KMS-11 (cell line): ENCODE measurements around the gene KRT3.
"Not testable (repeated sequence)": the region's sequence is repeated elsewhere in the genome, so short reads cannot be mapped to it uniquely, and the experiment has no call there.

ENCODE experiments used
- H2AFZ ChIP-seq: fragments of 200-600 bp; sonication (generic); 2 replicates; pipeline ENCODE4 v1.6.1; 2016; ENCODE audit warnings: antibody characterized with exemption, mixed run types, low read depth
- H3K27ac ChIP-seq: fragments of 200-600 bp; sonication (generic); 2 replicates; pipeline ENCODE4 v1.6.1; 2016; ENCODE audit warnings: mild to moderate bottlenecking, mixed run types
- H3K27me3 ChIP-seq: fragments of 200-600 bp; sonication (generic); 2 replicates; pipeline ENCODE4 v1.6.1; 2017; ENCODE audit warnings: mild to moderate bottlenecking, low read depth, mixed run types, moderate library complexity; ENCODE audit not compliant: insufficient read depth
- H3K36me3 ChIP-seq: fragments of 200-600 bp; sonication (generic); 2 replicates; pipeline ENCODE4 v1.6.1; 2017; ENCODE audit warnings: mild to moderate bottlenecking, mixed run types; ENCODE audit not compliant: insufficient read depth
- H3K4me1 ChIP-seq: fragments of 200-600 bp; sonication (generic); 2 replicates; pipeline ENCODE4 v1.6.1; 2016; ENCODE audit warnings: mild to moderate bottlenecking, low read depth, mixed run types; ENCODE audit not compliant: poor library complexity, severe bottlenecking
- H3K4me2 ChIP-seq: fragments of 200-600 bp; sonication (generic); 2 replicates; pipeline ENCODE4 v1.7.0; 2016; ENCODE audit warnings: mild to moderate bottlenecking, mixed run types
- H3K4me3 ChIP-seq: fragments of 200-600 bp; sonication (generic); IDR thresholded peaks from 2 replicates; pipeline ENCODE4 v1.6.1; 2017; ENCODE audit warnings: low read depth, low read length, mixed read lengths; ENCODE audit not compliant: insufficient read depth
- H3K79me2 ChIP-seq: fragments of 200-600 bp; sonication (generic); 2 replicates; pipeline ENCODE4 v1.6.1; 2016; ENCODE audit warnings: low read depth, mixed run types; ENCODE audit not compliant: insufficient read depth
- H3K9ac ChIP-seq: fragments of 200-600 bp; sonication (generic); 2 replicates; pipeline ENCODE4 v1.6.1; 2016; ENCODE audit warnings: mild to moderate bottlenecking, mixed run types
- H4K20me1 ChIP-seq: fragments of 200-600 bp; sonication (generic); 2 replicates; pipeline ENCODE4 v1.6.1; 2016; ENCODE audit warnings: mild to moderate bottlenecking, mixed run types; ENCODE audit not compliant: insufficient read depth
- TF ChIP-seq, protein P1 (sequence below): fragments of 200-600 bp; sonication (generic); conservative IDR thresholded peaks from 2 replicates; pipeline ENCODE4 v1.6.1; 2017; ENCODE audit warnings: low read depth, mild to moderate bottlenecking, antibody characterized with exemption, low read length, moderate library complexity, mixed read lengths

Gene KRT3

DNA sequence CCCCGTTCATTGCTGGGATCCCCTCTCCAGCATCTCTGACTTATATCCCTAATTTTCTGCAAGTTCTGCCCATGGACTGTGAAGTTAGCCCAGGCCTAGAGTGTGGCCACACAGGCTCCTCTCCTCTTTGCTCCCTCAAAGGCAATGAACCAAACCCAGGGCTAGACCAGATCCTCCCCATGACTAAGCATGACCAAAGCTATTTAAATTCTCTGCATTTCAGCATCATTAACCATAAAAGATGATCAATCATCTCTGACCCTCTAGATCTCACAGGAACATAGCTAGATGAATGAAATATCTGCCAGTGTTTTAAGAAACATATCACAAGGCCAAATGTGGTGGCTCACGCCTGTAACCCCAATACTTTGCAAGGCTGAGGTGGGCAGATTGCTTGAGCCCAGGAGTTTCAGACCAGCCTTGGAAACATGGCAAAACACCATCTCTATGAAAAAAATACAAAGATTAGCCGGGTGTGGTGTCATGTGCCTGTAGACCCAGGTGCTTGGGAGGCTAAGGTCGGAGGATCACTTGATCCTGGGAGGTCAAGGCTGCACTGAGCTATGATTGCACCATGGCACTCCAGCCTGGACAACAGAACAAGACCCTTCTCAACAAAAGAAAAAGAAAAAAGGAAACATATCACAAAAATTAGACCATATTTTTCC, 2.2 kb upstream of the KRT3 start:
- peaks cover 15% of the 10 kb centered on the region for H3K4me1 ChIP-seq
- no peak overlapping the region for H3K27ac ChIP-seq
- H3K79me2 ChIP-seq = no peaks in the 10 kb centered on the region
- H4K20me1 ChIP-seq = no peaks in the 10 kb centered on the region
- H2AFZ ChIP-seq = no peak overlapping the region
- H3K4me2 ChIP-seq = no peak overlapping the region
- H3K27me3 ChIP-seq = peaks cover 14% of the 10 kb centered on the region; the same call in 1 of the 2 replicates
- TF ChIP-seq, protein P1, sequence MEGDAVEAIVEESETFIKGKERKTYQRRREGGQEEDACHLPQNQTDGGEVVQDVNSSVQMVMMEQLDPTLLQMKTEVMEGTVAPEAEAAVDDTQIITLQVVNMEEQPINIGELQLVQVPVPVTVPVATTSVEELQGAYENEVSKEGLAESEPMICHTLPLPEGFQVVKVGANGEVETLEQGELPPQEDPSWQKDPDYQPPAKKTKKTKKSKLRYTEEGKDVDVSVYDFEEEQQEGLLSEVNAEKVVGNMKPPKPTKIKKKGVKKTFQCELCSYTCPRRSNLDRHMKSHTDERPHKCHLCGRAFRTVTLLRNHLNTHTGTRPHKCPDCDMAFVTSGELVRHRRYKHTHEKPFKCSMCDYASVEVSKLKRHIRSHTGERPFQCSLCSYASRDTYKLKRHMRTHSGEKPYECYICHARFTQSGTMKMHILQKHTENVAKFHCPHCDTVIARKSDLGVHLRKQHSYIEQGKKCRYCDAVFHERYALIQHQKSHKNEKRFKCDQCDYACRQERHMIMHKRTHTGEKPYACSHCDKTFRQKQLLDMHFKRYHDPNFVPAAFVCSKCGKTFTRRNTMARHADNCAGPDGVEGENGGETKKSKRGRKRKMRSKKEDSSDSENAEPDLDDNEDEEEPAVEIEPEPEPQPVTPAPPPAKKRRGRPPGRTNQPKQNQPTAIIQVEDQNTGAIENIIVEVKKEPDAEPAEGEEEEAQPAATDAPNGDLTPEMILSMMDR = no peak
- H3K9ac ChIP-seq = no peak overlapping the region
- no peak overlapping the region for H3K4me3 ChIP-seq
- H3K36me3 ChIP-seq = no peaks in the 10 kb centered on the region

DNA sequence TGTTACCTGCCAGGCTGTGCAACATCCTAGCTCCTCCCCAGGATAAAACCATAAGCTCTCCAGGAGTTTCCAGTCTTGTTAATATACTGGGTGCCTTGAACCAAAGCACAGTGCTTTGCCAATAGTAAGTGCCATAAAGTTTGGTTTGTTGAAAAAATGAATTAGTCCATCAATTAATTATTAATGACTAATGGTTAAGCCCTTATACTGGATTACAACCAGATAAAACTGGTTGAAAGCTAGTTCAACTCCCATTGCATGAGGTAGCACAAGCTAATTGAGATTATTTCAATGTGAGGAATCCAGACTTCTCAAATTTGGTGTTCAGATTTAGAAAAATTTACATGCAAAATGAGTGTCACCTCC, 1.6 kb upstream of the KRT3 start:
- H3K4me1 ChIP-seq = peaks cover 20% of the 10 kb centered on the region
- no peaks in the 10 kb centered on the region for H3K36me3 ChIP-seq
- H3K79me2 ChIP-seq = no peaks in the 10 kb centered on the region
- no peak overlapping the region for H2AFZ ChIP-seq
- H3K4me2 ChIP-seq = no peak overlapping the region
- no peak overlapping the region for H3K27ac ChIP-seq
- peaks cover 8% of the 10 kb centered on the region; the same call in 1 of the 2 replicates for H3K27me3 ChIP-seq
- no peak overlapping the region for H3K9ac ChIP-seq
- H3K4me3 ChIP-seq = no peak overlapping the region
- no peaks in the 10 kb centered on the region for H4K20me1 ChIP-seq
- TF ChIP-seq, protein P1 = no peak

DNA sequence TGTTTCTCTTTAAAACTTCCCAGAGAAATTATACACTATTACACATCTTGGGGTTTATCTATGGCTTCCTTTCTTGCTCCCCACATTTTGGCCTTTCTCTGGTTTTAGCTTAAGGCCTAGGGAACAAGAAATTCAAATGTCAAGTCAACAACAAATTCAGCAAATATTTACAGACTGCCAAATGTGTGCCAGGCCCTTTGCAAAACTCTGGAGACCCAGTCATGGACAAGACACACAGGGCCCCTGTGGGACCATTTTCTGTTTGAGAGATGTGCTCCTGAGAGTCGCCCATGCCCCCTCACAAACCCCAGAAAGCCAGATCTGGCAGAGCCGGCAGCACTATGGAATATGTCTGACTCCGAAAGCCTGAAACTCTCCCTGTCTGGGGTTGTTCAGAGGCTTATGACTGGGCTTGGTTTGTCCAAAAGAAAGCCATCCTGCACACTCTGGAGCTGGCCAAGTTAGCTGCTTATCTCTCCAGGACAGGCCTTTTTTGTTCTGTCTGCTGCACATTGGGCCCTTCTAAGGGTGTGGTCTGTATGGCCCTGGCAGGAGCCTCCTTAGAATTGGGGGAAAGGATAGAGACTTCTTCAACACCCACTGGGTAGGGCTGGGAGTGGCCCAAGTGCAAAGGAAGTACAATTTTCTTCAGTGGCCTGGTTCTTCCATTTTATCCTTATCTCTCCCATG, 1.1 kb upstream of the KRT3 start:
- Histone ChIP-seq H3K79me2 (no peaks in the 10 kb centered on the region), H3K4me3 (no peak overlapping the region), H4K20me1 (no peaks in the 10 kb centered on the region), H3K36me3 (no peaks in the 10 kb centered on the region), H3K9ac (no peak overlapping the region), H3K27me3 (peaks cover 6% of the 10 kb centered on the region; the same call in 1 of the 2 replicates), H3K4me2 (no peak overlapping the region), H3K4me1 (peaks cover 25% of the 10 kb centered on the region), H3K27ac (no peak overlapping the region), H2AFZ (no peak overlapping the region)
- TF ChIP-seq, protein P1 = no peak

DNA sequence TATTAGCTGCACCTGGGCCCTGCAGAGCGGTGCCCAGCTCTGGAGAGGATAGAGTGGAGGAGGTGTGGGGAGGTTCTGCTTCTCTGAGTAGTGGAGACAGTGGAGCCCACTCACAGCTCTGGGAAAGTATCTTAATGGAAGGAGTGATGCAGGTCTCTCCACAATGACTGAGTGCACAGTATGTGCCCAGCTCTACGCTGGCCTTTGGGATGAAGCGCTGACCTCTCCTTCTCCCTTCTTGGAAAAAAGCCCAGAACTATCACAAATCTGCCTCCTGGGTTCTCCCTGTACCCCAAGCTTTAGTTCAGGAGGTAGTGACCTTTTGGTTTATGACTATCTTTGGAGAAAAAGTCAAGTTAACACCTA, 495 bp upstream of the KRT3 start:
- Histone ChIP-seq H3K36me3 (no peaks in the 10 kb centered on the region), H3K4me2 (no peak overlapping the region), H4K20me1 (no peaks in the 10 kb centered on the region), H3K79me2 (no peaks in the 10 kb centered on the region), H3K4me1 (peaks cover 28% of the 10 kb centered on the region), H3K27ac (no peak overlapping the region), H3K27me3 (peaks cover 6% of the 10 kb centered on the region; the same call in 1 of the 2 replicates), H3K4me3 (no peak overlapping the region), H3K9ac (no peak overlapping the region), H2AFZ (no peak overlapping the region)
- TF ChIP-seq, protein P1 = no peak

DNA sequence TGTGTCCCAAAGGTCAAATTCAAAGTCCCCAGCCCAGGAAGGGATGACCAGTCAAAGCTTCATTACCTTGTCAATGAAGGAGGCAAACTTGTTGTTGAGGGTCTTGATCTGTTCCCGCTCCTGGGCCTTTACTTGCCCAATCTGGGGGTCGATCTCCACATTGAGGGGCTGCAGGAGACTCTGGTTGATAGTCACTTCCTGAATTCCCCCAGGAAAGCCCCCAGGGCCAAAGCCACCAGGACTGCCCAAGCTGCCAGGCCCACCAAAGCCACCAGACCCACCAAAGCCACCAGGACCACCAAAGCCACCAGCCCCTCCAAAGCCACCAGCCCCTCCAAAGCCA, 614 bp downstream of the KRT3 start:
- H4K20me1 ChIP-seq, H3K4me3 ChIP-seq, H3K4me2 ChIP-seq, H3K79me2 ChIP-seq, H3K36me3 ChIP-seq, H3K27me3 ChIP-seq, H2AFZ ChIP-seq, H3K27ac ChIP-seq, H3K9ac ChIP-seq: not testable (repeated sequence)
- H3K4me1 ChIP-seq = peaks cover 28% of the 10 kb centered on the region
